Measurements from ENCODE around the gene MRC2.
"Not testable (repeated sequence)": the region's sequence is repeated elsewhere in the genome, so short reads cannot be mapped to it uniquely, and the experiment has no call there.

The MRC2 gene

GRCh38 chr17:62684179-62684578 is 56.7 kb downstream of the MRC2 start:
- no peak for DNase-seq

- DNase-seq = no peak
These were observed 60.5 kb downstream of the MRC2 start for GRCh38 chr17:62687997-62688396.

- DNase-seq = no peak
These were observed 61.1 kb downstream of the MRC2 start for GRCh38 chr17:62688398-62689160.

GRCh38 chr17:62689441-62690167 is 62.1 kb downstream of the MRC2 start:
- no peak for DNase-seq

GRCh38 chr17:62690168-62690897 is 62.9 kb downstream of the MRC2 start:
- DNase-seq = no peak

GRCh38 chr17:62691589-62691915 is 64.1 kb downstream of the MRC2 start:
- DNase-seq = not testable (repeated sequence)

- no peak for DNase-seq
These were observed 64.7 kb downstream of the MRC2 start for GRCh38 chr17:62692159-62692651.

GRCh38 chr17:62692721-62693431 is 65.4 kb downstream of the MRC2 start:
- peak; percentile 16 for DNase-seq

GRCh38 chr17:62693616-62694409 is 66.3 kb downstream of the MRC2 start:
- no peak for DNase-seq

- DNase-seq = not testable (repeated sequence)
These were observed 67.7 kb downstream of the MRC2 start for GRCh38 chr17:62695093-62695738.

- DNase-seq = no peak
These were observed 68.8 kb downstream of the MRC2 start for GRCh38 chr17:62696256-62696655.

GRCh38 chr17:62696726-62697490 is 69.4 kb downstream of the MRC2 start:
- DNase-seq = no peak

- DNase-seq = not testable (repeated sequence)
These were observed 71.0 kb downstream of the MRC2 start for GRCh38 chr17:62698459-62698858.

GRCh38 chr17:62700964-62701705 is 73.7 kb downstream of the MRC2 start:
- no peak for DNase-seq

GRCh38 chr17:62701706-62702085 is 74.2 kb downstream of the MRC2 start:
- no peak for DNase-seq

GRCh38 chr17:62702746-62703260 is 75.3 kb downstream of the MRC2 start:
- DNase-seq = no peak

- DNase-seq = peak; percentile 34
These were observed 75.8 kb downstream of the MRC2 start for GRCh38 chr17:62703261-62703775.

GRCh38 chr17:62703776-62704380 is 76.4 kb downstream of the MRC2 start:
- DNase-seq = peak; percentile 73

- no peak for DNase-seq
These were observed 77.0 kb downstream of the MRC2 start for GRCh38 chr17:62704381-62704971.
